ENCODE results near the gene USP33. TPM values are rescaled to one million over a fixed set of nuclear protein-coding genes. Genes with fewer than 3 reads are reported as not detected.

Gene USP33
- total RNA-seq (2022; extraction: Qiagen RNA extraction): 14.8 to 19.6 TPM (median 17.1 TPM) in 5 replicates

GRCh38 chr1:77759071-77760028, at the start of gene USP33:
TSS of gene USP33 (minus strand) at chr1:77759852. CDS start at chr1:77741697, 18,155 bp downstream.

DNA sequence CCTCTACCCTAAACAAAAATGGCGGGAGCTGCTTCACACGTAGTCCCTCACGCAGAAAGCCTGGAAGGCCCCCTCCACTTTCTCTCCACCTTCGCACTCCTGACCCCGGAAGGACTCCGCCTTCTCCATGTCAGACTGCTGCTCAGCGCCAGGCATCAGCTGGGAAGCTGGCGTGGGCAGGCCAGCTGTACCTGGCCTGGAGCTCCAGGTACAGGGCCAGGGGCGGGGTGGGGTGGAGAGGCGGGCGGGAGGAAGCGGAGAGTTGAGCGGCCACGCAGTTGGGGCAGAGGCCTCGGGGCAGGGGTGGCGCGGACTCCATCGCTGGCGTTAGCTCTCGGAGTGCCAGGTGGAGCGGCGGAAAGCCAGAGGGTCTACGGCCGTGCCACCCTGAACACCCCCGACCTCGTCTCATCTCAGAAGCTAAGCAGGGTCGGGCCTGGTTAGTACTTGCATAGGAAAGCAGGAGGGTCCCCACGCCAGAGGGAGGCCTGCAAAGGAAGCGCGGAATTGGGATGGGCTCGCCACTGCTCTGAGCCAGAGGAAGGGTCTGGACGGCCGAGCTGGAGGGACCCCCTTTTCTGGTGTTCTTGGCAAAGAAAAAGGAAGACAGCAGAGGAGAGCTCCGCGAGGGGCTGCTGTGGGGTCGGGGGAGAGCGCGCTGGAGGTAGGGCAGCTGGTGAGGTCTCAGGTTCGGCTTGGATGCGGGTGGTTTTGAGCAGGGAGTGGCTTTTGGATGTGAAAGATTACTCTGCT, 20.1 kb upstream of the USP33 start, which contains the start of gene MIGA1:
Gene MIGA1 (plus strand): TSS at position 121 of the 753 bp plus-strand sequence. CDS start 3,604 bp downstream, outside the sequence.

DNA sequence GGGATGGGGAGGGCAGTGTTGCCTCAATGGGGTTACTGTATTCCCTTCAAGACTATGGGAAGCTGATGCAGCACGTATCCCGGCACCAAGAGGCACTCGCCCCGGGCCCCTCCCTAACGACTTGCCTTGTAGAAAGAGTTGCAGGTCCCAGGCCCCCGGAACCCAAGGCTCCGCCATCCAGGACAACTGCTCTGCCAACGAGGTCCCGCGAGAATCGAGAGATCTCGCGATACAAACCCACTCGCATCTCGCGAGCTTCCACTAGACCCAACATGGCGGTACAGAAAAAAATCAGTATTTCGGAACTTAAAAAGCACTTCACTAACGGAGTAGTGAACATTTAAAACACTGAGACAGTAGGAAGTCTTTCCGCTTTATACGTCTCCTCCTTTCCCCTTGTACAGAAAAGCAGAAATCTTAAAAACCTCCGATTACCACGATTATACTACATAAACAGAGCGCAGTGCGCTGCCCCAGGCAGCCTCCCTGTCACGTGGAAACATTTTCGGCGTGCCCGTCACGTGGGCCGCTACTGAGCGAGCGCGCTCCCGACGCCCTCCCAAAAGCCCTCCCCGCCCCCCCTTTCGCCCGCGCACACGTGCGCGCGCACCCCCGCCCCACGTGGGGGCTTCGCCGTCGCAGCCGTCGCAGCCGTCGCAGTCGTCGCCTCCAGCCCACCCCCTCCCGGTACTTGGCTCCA, 77.0 kb downstream of the USP33 start, which contains the start of gene ZZZ3:
Gene ZZZ3 (minus strand): TSS at position 199 of the 700 bp plus-strand sequence. CDS start 49,304 bp downstream, outside the sequence.

Other genes with a start within 250 kb of the USP33 start
- gene ZZZ3, start 77.2 kb downstream of the USP33 start, total RNA-seq (2022; extraction: Qiagen RNA extraction): 14.8 to 19.7 TPM (median 14.8 TPM) in 5 replicates
- gene MIGA1, start 19.8 kb upstream of the USP33 start, total RNA-seq (2022; extraction: Qiagen RNA extraction): 5.0 to 7.1 TPM (median 6.4 TPM) in 5 replicates
- gene NEXN, start 128.8 kb upstream of the USP33 start, total RNA-seq (2022; extraction: Qiagen RNA extraction): 5.6 to 11.2 TPM (median 6.7 TPM) in 5 replicates
- gene FUBP1, start 219.2 kb upstream of the USP33 start, total RNA-seq (2022; extraction: Qiagen RNA extraction): 90.4 to 124 TPM (median 99.0 TPM) in 5 replicates
- 28.0 to 49.6 TPM (median 32.5 TPM) in 5 replicates for gene DNAJB4, start 245.1 kb upstream of the USP33 start, total RNA-seq (2022; extraction: Qiagen RNA extraction)